ENCODE data around the gene RAB39A.
"Not testable (repeated sequence)": the region's sequence is repeated elsewhere in the genome, so short reads cannot be mapped to it uniquely, and the experiment has no call there.

The RAB39A gene, protein sequence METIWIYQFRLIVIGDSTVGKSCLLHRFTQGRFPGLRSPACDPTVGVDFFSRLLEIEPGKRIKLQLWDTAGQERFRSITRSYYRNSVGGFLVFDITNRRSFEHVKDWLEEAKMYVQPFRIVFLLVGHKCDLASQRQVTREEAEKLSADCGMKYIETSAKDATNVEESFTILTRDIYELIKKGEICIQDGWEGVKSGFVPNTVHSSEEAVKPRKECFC

GRCh38 chr11:107928046-107928766 is at the start of gene RAB39A:
TSS of gene RAB39A (plus strand) at chr11:107928448. CDS start at chr11:107928569, 121 bp downstream.
- H3K4me1 ChIP-seq = peaks cover 8% of the 10 kb centered on the region; the same call in 1 of the 2 replicates
- H3K36me3 ChIP-seq (replicated peaks) = no peaks in the 10 kb centered on the region
- in situ Hi-C loops (cut with MboI; ENCODE audit: low sequenced_read_pairs) = no loop called here
- H3K9me3 ChIP-seq = no peaks in the 10 kb centered on the region
- peak; percentile 98 for DNase-seq (ENCODE audit: low spot score in 2 of 2)
- peaks cover 2% of the 10 kb centered on the region for H3K27me3 ChIP-seq (ENCODE audit: low read depth)
- peak within 1 kb of the TSS; percentile 47 for H3K4me3 ChIP-seq

GRCh38 chr11:107881471-107881870 is 46.8 kb upstream of the RAB39A start:
- H3K36me3 ChIP-seq (replicated peaks); H3K27me3 ChIP-seq (ENCODE audit: low read depth); H3K4me3 ChIP-seq; H3K4me1 ChIP-seq; H3K9me3 ChIP-seq; DNase-seq (ENCODE audit: low spot score in 2 of 2); in situ Hi-C loops (cut with MboI; ENCODE audit: low sequenced_read_pairs): not testable (repeated sequence)

- H3K9me3 ChIP-seq = no peaks in the 10 kb centered on the region
- DNase-seq (ENCODE audit: low spot score in 2 of 2) = no peak
- H3K36me3 ChIP-seq (replicated peaks) = no peaks in the 10 kb centered on the region
- no peaks in the 10 kb centered on the region for H3K27me3 ChIP-seq (ENCODE audit: low read depth)
- H3K4me1 ChIP-seq = no peaks in the 10 kb centered on the region
- in situ Hi-C loops (cut with MboI; ENCODE audit: low sequenced_read_pairs) = no loop called here
- H3K4me3 ChIP-seq = no peak overlapping the region
These were observed 46.0 kb upstream of the RAB39A start for GRCh38 chr11:107882095-107882820.

DNA sequence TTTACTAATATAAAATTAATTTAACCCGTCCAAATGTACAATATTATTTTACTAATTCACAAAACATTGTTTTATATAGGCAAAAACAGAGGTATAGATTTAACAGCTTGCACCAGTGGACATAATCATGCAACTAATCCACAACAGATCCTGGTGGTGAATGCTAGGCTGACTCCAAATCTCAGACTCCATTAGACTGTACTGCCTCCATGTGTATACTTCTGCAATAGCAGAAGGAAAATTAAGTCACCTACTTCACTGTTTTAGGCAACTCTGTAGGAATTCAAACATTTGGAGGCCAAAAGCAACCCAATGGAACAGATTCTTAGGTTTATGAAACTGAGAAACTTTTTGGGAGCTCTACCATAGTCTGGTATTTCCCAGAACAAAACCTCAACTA is 30.0 kb upstream of the RAB39A start:
- H3K4me3 ChIP-seq = no peak overlapping the region
- in situ Hi-C loops (cut with MboI; ENCODE audit: low sequenced_read_pairs) = no loop called here
- H3K4me1 ChIP-seq = no peaks in the 10 kb centered on the region
- H3K9me3 ChIP-seq = no peaks in the 10 kb centered on the region
- H3K36me3 ChIP-seq (replicated peaks) = no peaks in the 10 kb centered on the region
- H3K27me3 ChIP-seq (ENCODE audit: low read depth) = peaks cover 12% of the 10 kb centered on the region; the same call in 1 of the 2 replicates
- DNase-seq (ENCODE audit: low spot score in 2 of 2) = peak in 1 of 2 experiments; percentile 50

DNA sequence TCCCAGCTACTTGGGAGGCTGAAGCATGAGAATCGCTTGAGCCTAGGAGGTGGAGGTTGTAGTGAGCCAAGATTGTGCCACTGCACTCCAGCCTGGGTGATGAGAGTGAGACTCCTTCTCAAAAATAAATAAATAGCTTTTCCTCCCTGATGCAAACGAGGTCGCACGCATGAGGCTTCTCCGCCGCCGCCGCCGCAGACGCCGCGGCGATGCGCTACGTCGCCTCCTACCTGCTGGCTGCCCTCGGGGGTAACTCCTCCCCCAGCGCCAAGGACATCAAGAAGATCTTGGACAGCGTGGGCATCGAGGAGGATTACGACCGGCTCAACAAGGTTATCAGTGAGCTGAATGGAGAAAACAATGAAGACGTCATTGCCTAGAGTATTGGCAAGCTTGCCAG is 20.0 kb upstream of the RAB39A start:
- in situ Hi-C loops (cut with MboI; ENCODE audit: low sequenced_read_pairs) = no loop called here
- no peaks in the 10 kb centered on the region for H3K36me3 ChIP-seq (replicated peaks)
- no peaks in the 10 kb centered on the region for H3K9me3 ChIP-seq
- no peaks in the 10 kb centered on the region for H3K4me1 ChIP-seq
- H3K4me3 ChIP-seq = no peak overlapping the region
- DNase-seq (ENCODE audit: low spot score in 2 of 2) = no peak
- no peaks in the 10 kb centered on the region for H3K27me3 ChIP-seq (ENCODE audit: low read depth)

DNA sequence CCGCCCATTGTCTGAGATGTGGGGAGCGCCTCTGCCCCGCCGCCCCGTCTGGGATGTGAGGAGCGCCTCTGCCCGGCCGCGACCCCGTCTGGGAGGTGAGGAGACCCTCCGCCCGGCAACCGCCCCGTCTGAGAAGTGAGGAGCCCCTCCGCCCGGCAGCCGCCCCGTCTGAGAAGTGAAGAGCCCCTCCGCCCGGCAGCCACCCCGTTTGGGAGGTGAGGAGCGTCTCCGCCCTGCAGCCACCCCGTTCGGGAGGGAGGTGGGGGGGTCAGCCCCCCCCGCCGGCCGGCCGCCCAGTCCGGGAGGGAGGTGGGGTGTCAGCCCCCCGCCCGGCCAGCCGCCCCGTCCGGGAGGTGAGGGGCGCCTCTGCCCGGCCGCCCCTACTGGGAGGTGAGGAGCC is 15.8 kb upstream of the RAB39A start:
- H3K4me1 ChIP-seq; H3K27me3 ChIP-seq (ENCODE audit: low read depth); in situ Hi-C loops (cut with MboI; ENCODE audit: low sequenced_read_pairs); DNase-seq (ENCODE audit: low spot score in 2 of 2); H3K9me3 ChIP-seq; H3K4me3 ChIP-seq; H3K36me3 ChIP-seq (replicated peaks): not testable (repeated sequence)

- DNase-seq (ENCODE audit: low spot score in 2 of 2) = no peak
- H3K9me3 ChIP-seq = no peaks in the 10 kb centered on the region
- H3K36me3 ChIP-seq (replicated peaks) = no peaks in the 10 kb centered on the region
- no peaks in the 10 kb centered on the region for H3K27me3 ChIP-seq (ENCODE audit: low read depth)
- in situ Hi-C loops (cut with MboI; ENCODE audit: low sequenced_read_pairs) = no loop called here
- H3K4me1 ChIP-seq = no peaks in the 10 kb centered on the region
- no peak overlapping the region for H3K4me3 ChIP-seq
These were observed 13.0 kb upstream of the RAB39A start for GRCh38 chr11:107915229-107915628.

GRCh38 chr11:107916671-107917241 is 11.5 kb upstream of the RAB39A start:
- Histone ChIP-seq H3K27me3 (ENCODE audit: low read depth) (no peaks in the 10 kb centered on the region), H3K4me1 (no peaks in the 10 kb centered on the region), H3K9me3 (no peaks in the 10 kb centered on the region), H3K36me3 (replicated peaks) (no peaks in the 10 kb centered on the region), H3K4me3 (no peak overlapping the region)
- in situ Hi-C loops (cut with MboI; ENCODE audit: low sequenced_read_pairs) = no loop called here
- DNase-seq (ENCODE audit: low spot score in 2 of 2) = no peak

DNA sequence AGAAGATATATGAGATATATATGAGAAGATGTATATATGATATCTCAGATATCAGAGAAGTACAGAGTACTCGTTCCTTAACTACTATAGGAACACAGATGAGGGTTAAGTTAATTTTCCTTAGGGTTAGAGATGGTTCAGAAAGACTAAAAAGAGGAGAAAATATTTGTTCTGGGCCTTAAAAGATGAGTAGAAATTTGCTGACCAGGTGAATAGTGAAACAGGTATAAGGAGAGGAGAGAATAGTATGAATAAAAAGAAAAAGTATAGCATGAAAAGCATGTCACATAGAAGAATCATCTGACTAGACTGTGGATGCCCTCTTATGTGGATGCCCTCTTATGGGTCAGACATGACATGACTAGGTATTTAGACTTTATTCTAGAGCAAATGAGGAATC is 6.3 kb upstream of the RAB39A start:
- Histone ChIP-seq H3K27me3 (ENCODE audit: low read depth) (peaks cover 3% of the 10 kb centered on the region), H3K9me3 (no peaks in the 10 kb centered on the region), H3K4me1 (no peaks in the 10 kb centered on the region), H3K36me3 (replicated peaks) (no peaks in the 10 kb centered on the region), H3K4me3 (no peak overlapping the region)
- in situ Hi-C loops (cut with MboI; ENCODE audit: low sequenced_read_pairs) = no loop called here
- DNase-seq (ENCODE audit: low spot score in 2 of 2) = no peak

DNA sequence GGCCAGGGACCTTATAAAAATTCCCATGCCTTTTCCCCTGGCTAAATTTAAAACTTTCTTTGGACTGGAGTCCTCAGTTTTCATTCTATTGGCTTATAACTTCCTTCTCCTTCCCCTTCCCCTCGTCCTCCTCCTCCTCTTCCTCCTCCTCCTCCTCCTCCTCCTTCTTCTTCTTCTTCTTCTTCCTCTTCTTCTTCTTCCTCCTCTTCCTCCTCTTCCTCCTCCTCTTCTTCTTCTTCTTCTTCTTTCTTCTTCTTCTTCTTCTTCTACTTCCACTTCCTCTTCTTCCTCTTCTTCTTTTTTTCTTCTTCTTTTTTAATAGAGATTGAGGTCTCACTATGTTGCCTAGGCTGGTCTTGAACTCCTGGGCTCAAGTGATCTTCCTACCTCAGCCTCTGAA is 4.7 kb upstream of the RAB39A start:
- H3K4me3 ChIP-seq; H3K27me3 ChIP-seq (ENCODE audit: low read depth); H3K9me3 ChIP-seq; DNase-seq (ENCODE audit: low spot score in 2 of 2); H3K4me1 ChIP-seq; in situ Hi-C loops (cut with MboI; ENCODE audit: low sequenced_read_pairs); H3K36me3 ChIP-seq (replicated peaks): not testable (repeated sequence)

DNA sequence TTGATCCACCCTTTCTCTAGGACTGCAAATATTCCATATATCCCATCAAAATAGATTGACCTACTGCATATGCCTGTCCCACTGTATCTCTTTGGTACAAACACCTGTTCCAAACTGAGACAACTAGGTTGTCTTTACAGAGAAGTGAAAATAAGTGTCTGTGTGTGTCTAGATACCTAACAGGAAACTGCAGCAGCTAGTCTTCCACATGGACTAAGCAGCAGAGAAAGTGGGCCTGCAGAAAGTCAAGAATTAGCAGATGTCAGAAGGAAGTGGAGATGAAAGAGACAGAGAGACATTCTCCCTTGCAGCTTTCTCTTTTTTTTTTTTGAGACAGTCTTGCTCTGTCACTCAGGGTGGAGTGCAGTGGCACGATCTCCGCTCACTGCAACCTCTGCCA is 3.9 kb upstream of the RAB39A start:
- in situ Hi-C loops (cut with MboI; ENCODE audit: low sequenced_read_pairs) = no loop called here
- no peak for DNase-seq (ENCODE audit: low spot score in 2 of 2)
- H3K27me3 ChIP-seq (ENCODE audit: low read depth) = peaks cover 3% of the 10 kb centered on the region
- H3K9me3 ChIP-seq = no peaks in the 10 kb centered on the region
- H3K4me1 ChIP-seq = peaks cover 3% of the 10 kb centered on the region; the same call in 1 of the 2 replicates
- H3K36me3 ChIP-seq (replicated peaks) = no peaks in the 10 kb centered on the region
- H3K4me3 ChIP-seq = no peak overlapping the region

DNA sequence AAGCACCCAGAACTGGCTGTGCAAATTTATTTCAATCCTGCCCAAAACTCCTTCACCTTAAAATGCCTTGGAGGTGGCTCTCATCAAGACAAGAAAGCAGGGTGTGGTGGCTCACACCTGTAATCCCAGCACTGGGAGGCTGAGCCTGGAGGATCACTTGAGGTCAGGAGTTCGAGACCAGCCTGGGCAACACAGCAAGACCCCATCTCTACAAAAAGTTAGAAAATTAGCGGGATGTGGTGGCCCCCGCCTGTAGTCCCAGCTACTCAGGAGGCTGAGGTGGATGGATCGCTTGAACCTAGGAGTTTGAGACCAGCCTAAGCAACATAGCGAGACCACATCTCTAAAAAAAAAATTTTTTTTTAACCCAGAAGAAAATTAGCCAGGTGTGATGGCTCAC is 689 bp upstream of the RAB39A start:
- Histone ChIP-seq H3K36me3 (replicated peaks) (no peaks in the 10 kb centered on the region), H3K4me1 (peaks cover 8% of the 10 kb centered on the region; the same call in 1 of the 2 replicates), H3K27me3 (ENCODE audit: low read depth) (peaks cover 3% of the 10 kb centered on the region), H3K9me3 (no peaks in the 10 kb centered on the region), H3K4me3 (peak overlapping the region; percentile 14)
- DNase-seq (ENCODE audit: low spot score in 2 of 2) = no peak
- in situ Hi-C loops (cut with MboI; ENCODE audit: low sequenced_read_pairs) = no loop called here

GRCh38 chr11:107928767-107929507 is 689 bp downstream of the RAB39A start:
- H3K4me1 ChIP-seq = peaks cover 8% of the 10 kb centered on the region; the same call in 1 of the 2 replicates
- no peaks in the 10 kb centered on the region; the same call in 1 of the 2 replicates for H3K27me3 ChIP-seq (ENCODE audit: low read depth)
- in situ Hi-C loops (cut with MboI; ENCODE audit: low sequenced_read_pairs) = no loop called here
- peak overlapping the region; percentile 47 for H3K4me3 ChIP-seq
- H3K36me3 ChIP-seq (replicated peaks) = no peaks in the 10 kb centered on the region
- peak; percentile 19 to 49 for DNase-seq (ENCODE audit: low spot score in 2 of 2)
- no peaks in the 10 kb centered on the region for H3K9me3 ChIP-seq

Measured in HAP-1 (cell line).